Measurements from ENCODE around the gene FHDC1. TPM values are rescaled to one million over a fixed set of nuclear protein-coding genes. Genes with fewer than 3 reads are reported as not detected.

The FHDC1 gene
- total RNA-seq, 2 donors from 2014 or later: 0.99 to 3.9 TPM

DNA sequence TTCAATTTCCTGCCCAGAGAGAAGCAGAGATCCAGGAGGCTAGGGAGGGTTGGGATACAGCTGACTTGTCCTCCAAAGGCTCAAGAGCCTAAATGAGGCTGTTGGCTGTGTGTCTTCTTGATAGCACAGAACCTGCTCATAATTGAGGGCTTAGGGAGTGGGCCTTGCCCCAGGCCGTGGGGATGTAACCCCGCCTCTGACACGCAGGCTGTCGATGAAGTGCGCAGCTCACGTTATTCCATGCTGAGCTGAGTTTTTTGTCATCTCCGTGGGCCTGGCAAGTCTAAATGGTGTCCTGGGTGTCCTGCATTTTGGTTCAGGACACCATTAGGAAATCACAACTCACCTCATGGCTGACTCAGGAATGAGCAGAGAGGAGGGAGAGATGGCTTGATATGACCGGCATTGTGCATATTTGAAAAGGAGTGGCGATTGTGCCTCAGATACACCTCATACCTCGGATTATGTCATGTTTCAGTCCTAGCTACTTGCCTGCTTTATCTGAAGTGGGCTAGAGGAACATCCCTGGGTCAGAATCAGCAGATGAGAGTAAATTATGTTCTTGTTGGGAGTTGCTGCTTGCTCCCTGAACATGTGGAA lies 43.7 kb downstream of the FHDC1 start:
- no peaks in the 10 kb centered on the region for H3K9me3 ChIP-seq
- intact Hi-C loops (cut with DNase I): no loop called here
- no peaks in the 10 kb centered on the region for H3K27me3 ChIP-seq
- H3K4me3 ChIP-seq: no peak overlapping the region
- TF ChIP-seq, protein P1, sequence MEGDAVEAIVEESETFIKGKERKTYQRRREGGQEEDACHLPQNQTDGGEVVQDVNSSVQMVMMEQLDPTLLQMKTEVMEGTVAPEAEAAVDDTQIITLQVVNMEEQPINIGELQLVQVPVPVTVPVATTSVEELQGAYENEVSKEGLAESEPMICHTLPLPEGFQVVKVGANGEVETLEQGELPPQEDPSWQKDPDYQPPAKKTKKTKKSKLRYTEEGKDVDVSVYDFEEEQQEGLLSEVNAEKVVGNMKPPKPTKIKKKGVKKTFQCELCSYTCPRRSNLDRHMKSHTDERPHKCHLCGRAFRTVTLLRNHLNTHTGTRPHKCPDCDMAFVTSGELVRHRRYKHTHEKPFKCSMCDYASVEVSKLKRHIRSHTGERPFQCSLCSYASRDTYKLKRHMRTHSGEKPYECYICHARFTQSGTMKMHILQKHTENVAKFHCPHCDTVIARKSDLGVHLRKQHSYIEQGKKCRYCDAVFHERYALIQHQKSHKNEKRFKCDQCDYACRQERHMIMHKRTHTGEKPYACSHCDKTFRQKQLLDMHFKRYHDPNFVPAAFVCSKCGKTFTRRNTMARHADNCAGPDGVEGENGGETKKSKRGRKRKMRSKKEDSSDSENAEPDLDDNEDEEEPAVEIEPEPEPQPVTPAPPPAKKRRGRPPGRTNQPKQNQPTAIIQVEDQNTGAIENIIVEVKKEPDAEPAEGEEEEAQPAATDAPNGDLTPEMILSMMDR (IDR thresholded peaks at IDR 0.05): no peak
- TF ChIP-seq POLR2A (IDR thresholded peaks at IDR 0.05): no peak
- DNase-seq (no peak), ATAC-seq (no peak)
- H3K36me3 ChIP-seq (replicated peaks in 1 of 2; ENCODE audit: insufficient read depth in 1 of 2, low read depth in 2 of 2): no peaks in the 10 kb centered on the region
- 80 to 95% methylated on average over 3 to 10 of the region's 10 CpGs for WGBS, 2 donors
- no peak overlapping the region for H3K27ac ChIP-seq
- H3K4me1 ChIP-seq: no peaks in the 10 kb centered on the region

DNA sequence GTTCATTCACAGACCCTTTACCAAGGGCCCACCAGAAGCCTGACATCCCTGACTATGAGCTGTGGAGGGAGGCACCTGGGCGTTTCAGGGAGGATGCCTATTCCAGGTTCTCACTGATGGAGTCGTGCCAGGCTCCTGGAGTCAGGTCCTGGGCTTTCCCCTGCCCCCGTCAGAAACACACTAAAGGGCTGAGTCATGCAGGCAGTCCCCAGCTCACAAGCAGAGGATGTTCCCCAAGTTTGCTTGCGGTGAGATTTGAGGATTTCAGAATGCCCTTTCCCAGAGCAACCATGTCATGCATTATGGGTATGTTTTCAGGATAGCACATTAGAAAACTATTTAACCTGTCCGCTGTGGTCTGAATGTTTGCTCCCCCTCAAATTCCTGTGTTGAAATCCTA lies 45.2 kb downstream of the FHDC1 start:
- H3K9me3 ChIP-seq: no peaks in the 10 kb centered on the region
- TF ChIP-seq, protein P1 (IDR thresholded peaks at IDR 0.05): no peak
- TF ChIP-seq POLR2A (IDR thresholded peaks at IDR 0.05): no peak
- H3K27ac ChIP-seq: no peak overlapping the region
- DNase-seq (no peak), ATAC-seq (no peak)
- H3K4me1 ChIP-seq: no peaks in the 10 kb centered on the region
- intact Hi-C loops (cut with DNase I): no loop called here
- no peaks in the 10 kb centered on the region for H3K36me3 ChIP-seq (replicated peaks in 1 of 2; ENCODE audit: insufficient read depth in 1 of 2, low read depth in 2 of 2)
- no peaks in the 10 kb centered on the region for H3K27me3 ChIP-seq
- H3K4me3 ChIP-seq: no peak overlapping the region
- WGBS, 2 donors: 69 to 79% methylated on average over 4 to 5 of the region's 5 CpGs

DNA sequence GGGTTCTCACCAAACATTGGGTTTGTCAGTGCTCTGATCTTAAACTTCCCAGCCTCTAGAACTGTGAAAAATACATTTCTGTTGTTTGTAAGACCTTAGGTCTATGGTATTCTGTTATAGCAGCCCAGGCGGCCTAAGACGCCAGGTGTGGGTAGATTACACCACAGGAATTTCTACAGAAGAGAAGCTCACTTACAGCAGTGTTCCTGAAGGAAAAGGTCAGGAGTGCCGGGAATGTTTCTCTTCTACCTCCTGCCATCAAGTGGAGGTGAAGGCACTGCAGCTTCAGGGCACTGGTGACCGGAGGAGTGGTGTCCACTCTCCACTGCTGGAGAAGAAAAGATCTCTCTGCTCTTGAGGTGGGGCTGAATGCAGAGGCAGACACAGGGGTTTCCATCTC lies 45.7 kb downstream of the FHDC1 start:
- no peak for DNase-seq
- TF ChIP-seq, protein P1 (IDR thresholded peaks at IDR 0.05): no peak
- no peak for TF ChIP-seq POLR2A (IDR thresholded peaks at IDR 0.05)
- intact Hi-C loops (cut with DNase I): no loop called here
- H3K27me3 ChIP-seq: no peaks in the 10 kb centered on the region
- no peaks in the 10 kb centered on the region for H3K4me1 ChIP-seq
- no peaks in the 10 kb centered on the region for H3K36me3 ChIP-seq (replicated peaks in 1 of 2; ENCODE audit: insufficient read depth in 1 of 2, low read depth in 2 of 2)
- no peaks in the 10 kb centered on the region for H3K9me3 ChIP-seq
- 70 to 77% methylated on average over 4 of the region's 4 CpGs for WGBS, 2 donors
- no peak overlapping the region for H3K27ac ChIP-seq
- H3K4me3 ChIP-seq: no peak overlapping the region
- no peak for ATAC-seq

DNA sequence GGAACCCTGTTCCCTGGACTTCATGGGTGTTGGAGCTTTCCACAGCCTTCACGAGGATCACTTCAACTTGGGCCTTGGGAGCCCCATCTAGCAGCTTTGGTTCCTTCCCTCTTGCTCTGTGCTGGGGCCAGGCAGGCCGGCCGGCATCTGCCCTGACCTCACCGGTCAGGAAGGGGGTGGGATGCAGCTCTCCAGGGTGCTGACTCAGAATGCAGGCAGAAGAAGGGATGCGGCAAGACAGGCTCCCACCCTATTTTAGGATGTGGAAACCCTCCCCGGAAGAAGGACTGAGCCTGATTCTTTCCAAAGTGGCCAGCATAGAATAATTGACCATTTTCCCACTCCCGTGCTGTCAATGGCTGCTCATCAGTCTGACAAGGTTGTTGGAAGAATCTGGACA lies 47.1 kb downstream of the FHDC1 start:
- 59 to 78% methylated on average over 2 to 7 of the region's 7 CpGs for WGBS, 2 donors
- no peaks in the 10 kb centered on the region for H3K27me3 ChIP-seq
- H3K4me1 ChIP-seq: no peaks in the 10 kb centered on the region
- H3K36me3 ChIP-seq (replicated peaks in 1 of 2; ENCODE audit: insufficient read depth in 1 of 2, low read depth in 2 of 2): no peaks in the 10 kb centered on the region
- intact Hi-C loops (cut with DNase I): no loop called here
- H3K9me3 ChIP-seq: no peaks in the 10 kb centered on the region
- no peak overlapping the region for H3K27ac ChIP-seq
- H3K4me3 ChIP-seq: no peak overlapping the region
- TF ChIP-seq POLR2A (IDR thresholded peaks at IDR 0.05): no peak
- TF ChIP-seq, protein P1 (IDR thresholded peaks at IDR 0.05): no peak
- DNase-seq (no peak), ATAC-seq (no peak)

DNA sequence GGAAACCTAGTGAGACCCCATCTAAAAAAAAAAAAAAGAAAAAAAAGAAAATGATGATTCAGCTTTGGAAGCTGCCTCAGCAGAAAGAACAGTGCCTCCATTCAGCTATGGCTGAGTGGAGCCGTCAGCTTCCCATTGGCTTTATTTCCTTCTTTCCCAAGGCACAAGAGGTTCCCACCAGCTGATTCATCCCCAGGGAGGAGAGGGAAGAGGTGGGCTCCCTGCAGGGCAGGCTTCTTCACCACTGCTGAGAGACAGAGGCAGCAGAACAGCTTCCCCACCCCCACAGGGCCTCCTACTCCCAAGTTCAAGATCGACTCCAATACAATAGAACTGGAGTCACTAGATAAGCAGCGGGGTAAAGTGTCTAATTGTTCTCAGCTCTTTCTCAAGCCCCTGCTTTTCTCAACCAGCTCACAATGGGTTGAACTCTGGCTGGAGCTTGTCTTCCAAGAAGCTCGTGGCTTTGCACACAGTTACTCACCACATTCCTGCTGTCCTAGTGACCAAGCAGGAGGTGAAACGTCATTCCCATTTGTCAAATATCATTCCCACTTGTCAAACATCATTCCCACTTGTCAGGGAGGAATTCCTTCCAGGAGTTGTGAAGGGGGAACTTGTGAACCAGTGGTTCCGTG lies 47.8 kb downstream of the FHDC1 start:
- H3K9me3 ChIP-seq: no peaks in the 10 kb centered on the region

More for the DNA sequence above, 47.8 kb downstream of the FHDC1 start:
- H3K4me1 ChIP-seq: no peaks in the 10 kb centered on the region
- TF ChIP-seq, protein P1 (IDR thresholded peaks at IDR 0.05): no peak
- TF ChIP-seq POLR2A (IDR thresholded peaks at IDR 0.05): no peak
- H3K27me3 ChIP-seq: no peaks in the 10 kb centered on the region
- H3K36me3 ChIP-seq (replicated peaks in 1 of 2; ENCODE audit: insufficient read depth in 1 of 2, low read depth in 2 of 2): no peaks in the 10 kb centered on the region
- no peak overlapping the region for H3K4me3 ChIP-seq
- no peak overlapping the region for H3K27ac ChIP-seq
- DNase-seq: no peak
- ATAC-seq: no peak
- 61 to 73% methylated on average over 6 of the region's 6 CpGs for WGBS, 2 donors
- intact Hi-C loops (cut with DNase I): no loop called here

Data from body of pancreas (tissue), 4 donors.